OCI-LY7 (cell line): ENCODE measurements around the gene HYKK. TPM values are rescaled to one million over a fixed set of nuclear protein-coding genes. Genes with fewer than 3 reads are reported as not detected.
A peak's percentile ranks its signal among the peaks of the same experiment; 100 is the strongest.

ENCODE experiments used
- BruUV-seq: library from RNA; stranded (reverse); fragments of 400-500 nt; replicated peaks from 2 replicates; lab custom pipeline; 2021; lab: Mats Ljungman, UMichigan
- CTCF ChIA-PET: fragments of 300-600 bp; sonication (Branson Sonifier 250); formaldehyde crosslinking; loops from one replicate; lab custom pipeline; 2022; ENCODE audit warnings: antibody characterized with exemption; ENCODE audit not compliant: unreplicated experiment; lab: Charles Lee
- POLR2A ChIA-PET: fragments of 300-600 bp; sonication (Branson Sonifier 250); formaldehyde crosslinking; loops from one replicate; lab custom pipeline; 2022; ENCODE audit warnings: antibody characterized with exemption; lab: Charles Lee
- DNase-seq: peaks from one replicate; pipeline ENCODE4 v3.0.0-alpha.2; 2015; ENCODE audit warnings: low spot score
- H2AFZ ChIP-seq: fragments of 200-600 bp; sonication (generic), shearing (Covaris generic); 2 replicates; pipeline ENCODE4 v1.6.1; 2014; ENCODE audit warnings: mild to moderate bottlenecking, antibody characterized with exemption, low read length, moderate library complexity
- H3K27ac ChIP-seq: fragments of 200-600 bp; sonication (generic); 2 replicates; pipeline ENCODE4 v1.5.1; 2014; ENCODE audit warnings: mixed run types, low read depth, mild to moderate bottlenecking, moderate library complexity, low read length, inconsistent platforms; ENCODE audit not compliant: poor library complexity, severe bottlenecking
- H3K36me3 ChIP-seq: fragments of 200-600 bp; sonication (generic); 2 replicates; pipeline ENCODE4 v1.6.1; 2014; ENCODE audit warnings: mild to moderate bottlenecking, antibody characterized with exemption, low read length, moderate library complexity, mixed read lengths; ENCODE audit not compliant: insufficient read depth
- H3K4me1 ChIP-seq: fragments of 200-600 bp; sonication (generic); 2 replicates; pipeline ENCODE4 v1.5.1; 2014; ENCODE audit warnings: mild to moderate bottlenecking, low read length; ENCODE audit not compliant: insufficient read depth, poor library complexity, severe bottlenecking
- H3K4me2 ChIP-seq: fragments of 200-600 bp; sonication (generic); 2 replicates; pipeline ENCODE4 v1.6.1; 2014; ENCODE audit warnings: mild to moderate bottlenecking, low read length
- H3K4me3 ChIP-seq: fragments of 200-600 bp; sonication (generic); 2 replicates; pipeline ENCODE4 v1.5.1; 2014; ENCODE audit warnings: mild to moderate bottlenecking, low read depth, low read length; ENCODE audit not compliant: poor library complexity, severe bottlenecking
- H3K79me2 ChIP-seq: fragments of 200-600 bp; sonication (generic); 2 replicates; pipeline ENCODE4 v1.6.1; 2016; ENCODE audit warnings: low read depth, mild to moderate bottlenecking, low read length, moderate library complexity, mixed read lengths; ENCODE audit not compliant: insufficient read depth
- H3K9me2 ChIP-seq: fragments of 200-600 bp; sonication (generic); 2 replicates; pipeline ENCODE4 v1.6.1; 2016; ENCODE audit warnings: mild to moderate bottlenecking, low read length, mixed read lengths; ENCODE audit not compliant: insufficient read depth
- H3K9me3 ChIP-seq: fragments of 200-600 bp; sonication (generic); 2 replicates; pipeline ENCODE4 v1.6.1; 2014; ENCODE audit warnings: mild to moderate bottlenecking, mixed run types, low read length, mixed read lengths
- H4K20me1 ChIP-seq: fragments of 200-600 bp; sonication (generic); 2 replicates; pipeline ENCODE4 v1.6.1; 2014; ENCODE audit warnings: mild to moderate bottlenecking, antibody characterized with exemption, low read length, moderate library complexity, mixed read lengths; ENCODE audit not compliant: insufficient read depth
- CTCF ChIP-seq: fragments of 200-600 bp; sonication (generic); conservative IDR thresholded peaks from 2 replicates; pipeline ENCODE4 v1.5.1; 2014; ENCODE audit warnings: mild to moderate bottlenecking, antibody characterized with exemption, low read length, moderate library complexity, mixed read lengths
- EZH2phosphoT487 ChIP-seq: fragments of 200-600 bp; sonication (generic); IDR thresholded peaks from 2 replicates; pipeline ENCODE4 v1.6.1; 2018; ENCODE audit warnings: low read depth, borderline replicate concordance, mild to moderate bottlenecking, mixed run types, antibody characterized with exemption, low read length, moderate library complexity, mixed read lengths
- intact Hi-C: fragments of 100-400 bp; cut with micrococcal nuclease; formaldehyde crosslinking; loops from one replicate; pipeline ENCODE4 v1.10.0; 2022; ENCODE audit not compliant: unreplicated experiment
- total RNA-seq, 2 experiments: library from RNA; depleted of rRNA in 1 of 2; stranded (reverse); fragments of >200 nt in 1 of 2; shearing (Covaris generic) in 1 of 2; gene quantifications; 2 replicates each; pipeline ENCODE4 v1.2.3, GENCODE V29; 2014 to 2022

HYKK gene
- total RNA-seq, 2 experiments from 2014 or later, result 0.40 TPM; not detected in 1

GRCh38 chr15:78507831-78508160, 419 bp downstream of the HYKK start:
- no peak overlapping the region for H3K27ac ChIP-seq
- peak overlapping the region; percentile 69 for H3K4me2 ChIP-seq
- no peak for DNase-seq
- CTCF ChIA-PET, result no interaction called here
- no peaks in the 10 kb centered on the region for H3K9me3 ChIP-seq
- H4K20me1 ChIP-seq, result no peaks in the 10 kb centered on the region
- H3K4me1 ChIP-seq, result no peaks in the 10 kb centered on the region
- H3K4me3 ChIP-seq, result peak overlapping the region; percentile 67
- H3K36me3 ChIP-seq, result no peaks in the 10 kb centered on the region
- H3K9me2 ChIP-seq, result no peaks in the 10 kb centered on the region
- TF ChIP-seq EZH2phosphoT487 (no peak), CTCF (no peak)
- POLR2A ChIA-PET, result no interaction called here
- H2AFZ ChIP-seq, result peak overlapping the region; percentile 85
- BruUV-seq, result no TSS peak
- intact Hi-C loops, result no loop called here
- H3K79me2 ChIP-seq, result no peaks in the 10 kb centered on the region

DNA sequence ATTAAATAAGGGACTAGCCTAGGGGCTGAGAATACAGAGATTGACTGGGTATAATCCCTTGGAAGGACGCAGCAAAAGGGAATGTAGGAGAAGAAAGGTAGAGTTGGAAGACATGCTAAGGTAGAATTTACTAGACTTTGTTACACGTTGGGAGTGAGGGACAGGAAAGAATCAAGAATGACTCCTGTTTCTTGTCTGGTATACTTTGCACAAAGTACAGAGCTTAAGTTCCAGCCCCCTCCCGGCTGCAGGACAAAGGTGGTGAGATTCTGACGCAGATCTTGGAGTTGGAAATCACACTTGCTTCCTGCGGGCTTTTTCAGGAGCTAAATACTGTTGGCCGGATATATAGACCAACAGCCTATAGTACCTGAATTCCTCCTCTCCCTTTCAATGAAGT, 895 bp downstream of the HYKK start:
- intact Hi-C loops, result no loop called here
- DNase-seq, result no peak
- POLR2A ChIA-PET, result no interaction called here

More for the DNA sequence above, 895 bp downstream of the HYKK start:
- Histone ChIP-seq H3K4me2 (peak overlapping the region; percentile 69), H3K27ac (no peak overlapping the region), H3K79me2 (no peaks in the 10 kb centered on the region), H3K9me2 (no peaks in the 10 kb centered on the region), H3K9me3 (no peaks in the 10 kb centered on the region), H3K4me3 (peak overlapping the region; percentile 67), H2AFZ (peak overlapping the region; percentile 85; the same call in 1 of the 2 replicates), H3K36me3 (no peaks in the 10 kb centered on the region), H4K20me1 (no peaks in the 10 kb centered on the region), H3K4me1 (no peaks in the 10 kb centered on the region)
- TF ChIP-seq EZH2phosphoT487 (no peak), CTCF (no peak)
- CTCF ChIA-PET, result no interaction called here
- no TSS peak for BruUV-seq
